ENCODE data around the gene TRAPPC14.

TRAPPC14 gene

DNA sequence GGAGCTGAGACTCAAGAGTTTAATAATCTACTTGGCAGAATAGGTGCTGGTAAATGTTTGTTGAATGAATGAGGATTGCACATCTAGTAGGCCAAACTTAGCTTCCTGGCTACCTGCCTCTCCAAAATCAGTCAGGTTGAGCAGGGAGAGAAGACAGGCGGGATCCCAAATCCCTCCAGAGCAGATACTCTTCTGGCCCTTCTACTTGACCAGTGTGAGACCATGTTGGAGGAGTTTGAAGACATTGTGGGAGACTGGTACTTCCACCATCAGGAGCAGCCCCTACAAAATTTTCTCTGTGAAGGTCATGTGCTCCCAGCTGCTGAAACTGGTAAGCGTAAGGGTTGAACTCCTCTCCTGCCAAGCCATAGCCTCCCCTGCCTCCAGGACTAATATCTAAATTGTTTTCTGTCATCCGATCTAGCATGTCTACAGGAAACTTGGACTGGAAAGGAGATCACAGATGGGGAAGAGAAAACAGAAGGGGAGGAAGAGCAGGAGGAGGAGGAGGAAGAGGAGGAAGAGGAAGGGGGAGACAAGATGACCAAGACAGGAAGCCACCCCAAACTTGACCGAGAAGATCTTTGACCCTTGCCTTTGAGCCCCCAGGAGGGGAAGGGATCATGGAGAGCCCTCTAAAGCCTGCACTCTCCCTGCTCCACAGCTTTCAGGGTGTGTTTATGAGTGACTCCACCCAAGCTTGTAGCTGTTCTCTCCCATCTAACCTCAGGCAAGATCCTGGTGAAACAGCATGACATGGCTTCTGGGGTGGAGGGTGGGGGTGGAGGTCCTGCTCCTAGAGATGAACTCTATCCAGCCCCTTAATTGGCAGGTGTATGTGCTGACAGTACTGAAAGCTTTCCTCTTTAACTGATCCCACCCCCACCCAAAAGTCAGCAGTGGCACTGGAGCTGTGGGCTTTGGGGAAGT is 34.0 kb downstream of the TRAPPC14 start:
- DNase-seq: no peak

DNA sequence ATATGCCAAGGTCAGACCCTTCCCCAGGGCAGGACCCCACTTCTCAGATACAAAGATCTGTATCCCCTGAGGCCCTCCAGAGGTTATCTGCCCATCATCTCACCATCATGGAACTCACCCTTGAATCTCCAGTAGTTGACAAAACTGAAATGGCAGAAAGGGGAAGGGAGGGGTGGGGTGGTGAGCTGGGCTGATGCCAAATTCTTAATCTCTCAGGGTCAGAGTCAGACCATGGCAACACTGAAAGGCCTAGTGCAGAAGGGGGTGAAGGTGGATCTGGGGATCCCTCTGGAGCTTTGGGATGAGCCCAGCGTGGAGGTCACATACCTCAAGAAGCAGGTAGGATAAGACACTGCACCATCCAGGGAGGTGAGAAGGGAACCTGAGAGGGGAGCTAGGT is 36.0 kb downstream of the TRAPPC14 start:
- DNase-seq: no peak

DNA sequence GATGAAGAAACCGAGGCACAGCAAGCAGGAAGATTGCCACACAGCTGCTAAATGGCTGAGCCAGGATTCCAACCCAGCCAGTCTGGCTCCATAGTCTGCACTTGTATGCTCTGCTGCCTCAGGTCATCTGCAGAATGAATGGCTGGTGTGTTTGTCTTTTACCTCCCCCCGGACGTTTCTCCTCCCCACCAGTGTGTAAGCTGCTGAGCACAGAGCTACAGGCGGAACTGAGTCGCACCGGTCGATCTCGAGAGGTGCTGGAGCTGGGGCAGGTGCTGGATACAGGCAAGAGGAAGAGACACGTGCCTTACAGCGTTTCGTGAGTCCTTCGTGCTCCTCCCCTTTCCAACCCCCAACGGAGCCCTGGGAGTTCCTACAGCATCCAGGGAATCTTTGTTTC is 36.5 kb downstream of the TRAPPC14 start:
- DNase-seq: no peak

DNA sequence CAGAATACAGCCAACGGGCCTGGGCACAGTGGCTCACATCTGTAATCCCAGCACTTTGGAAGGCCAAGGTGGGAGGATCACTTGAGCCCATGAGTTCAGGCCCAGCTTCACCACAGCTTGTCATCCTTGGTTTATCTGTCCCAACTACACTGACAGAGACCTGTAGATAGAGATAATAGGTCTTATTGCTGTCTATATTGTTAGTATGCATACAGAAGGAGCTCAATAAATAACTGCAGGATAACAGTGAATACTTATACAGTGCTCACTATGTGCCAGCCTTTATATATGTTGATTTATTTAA is 37.8 kb downstream of the TRAPPC14 start:
- no peak for DNase-seq

DNA sequence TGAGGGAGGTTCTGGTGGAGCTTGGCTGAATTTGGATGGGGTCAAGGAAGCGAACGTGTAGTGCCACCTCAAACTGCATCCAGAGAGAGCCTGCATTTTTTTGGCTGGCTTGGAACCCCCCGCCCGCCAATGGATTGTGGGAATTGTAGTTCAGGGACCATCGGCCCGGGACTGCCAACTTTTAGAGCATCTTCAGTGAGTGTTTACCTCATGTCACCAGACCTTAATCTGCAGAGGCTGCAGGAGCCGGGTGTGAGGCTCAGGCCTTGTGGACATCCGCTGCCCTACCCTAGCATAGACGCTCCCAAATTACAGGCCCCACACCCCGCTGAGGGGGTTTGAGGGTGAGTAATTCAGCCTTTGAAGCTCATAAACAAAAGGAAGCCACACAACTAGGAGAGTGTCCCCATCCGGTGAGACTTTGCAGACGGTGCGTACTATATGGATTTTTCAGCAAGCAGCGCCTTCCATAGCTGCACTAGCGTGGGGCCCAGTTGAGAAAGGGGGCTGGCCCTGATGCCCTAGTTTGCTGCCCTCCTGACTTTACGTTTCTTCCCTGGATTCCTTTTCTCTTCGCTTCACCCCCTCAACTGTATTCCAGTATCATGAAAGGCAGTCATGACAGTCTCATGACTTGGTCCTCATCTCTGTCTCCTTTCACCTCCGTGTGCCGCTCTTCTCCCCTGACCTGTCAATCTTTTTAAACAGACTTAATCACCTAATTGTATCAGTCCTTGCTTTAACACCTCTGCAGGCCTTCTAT is 38.4 kb downstream of the TRAPPC14 start:
- peak; percentile 76 for DNase-seq

DNA sequence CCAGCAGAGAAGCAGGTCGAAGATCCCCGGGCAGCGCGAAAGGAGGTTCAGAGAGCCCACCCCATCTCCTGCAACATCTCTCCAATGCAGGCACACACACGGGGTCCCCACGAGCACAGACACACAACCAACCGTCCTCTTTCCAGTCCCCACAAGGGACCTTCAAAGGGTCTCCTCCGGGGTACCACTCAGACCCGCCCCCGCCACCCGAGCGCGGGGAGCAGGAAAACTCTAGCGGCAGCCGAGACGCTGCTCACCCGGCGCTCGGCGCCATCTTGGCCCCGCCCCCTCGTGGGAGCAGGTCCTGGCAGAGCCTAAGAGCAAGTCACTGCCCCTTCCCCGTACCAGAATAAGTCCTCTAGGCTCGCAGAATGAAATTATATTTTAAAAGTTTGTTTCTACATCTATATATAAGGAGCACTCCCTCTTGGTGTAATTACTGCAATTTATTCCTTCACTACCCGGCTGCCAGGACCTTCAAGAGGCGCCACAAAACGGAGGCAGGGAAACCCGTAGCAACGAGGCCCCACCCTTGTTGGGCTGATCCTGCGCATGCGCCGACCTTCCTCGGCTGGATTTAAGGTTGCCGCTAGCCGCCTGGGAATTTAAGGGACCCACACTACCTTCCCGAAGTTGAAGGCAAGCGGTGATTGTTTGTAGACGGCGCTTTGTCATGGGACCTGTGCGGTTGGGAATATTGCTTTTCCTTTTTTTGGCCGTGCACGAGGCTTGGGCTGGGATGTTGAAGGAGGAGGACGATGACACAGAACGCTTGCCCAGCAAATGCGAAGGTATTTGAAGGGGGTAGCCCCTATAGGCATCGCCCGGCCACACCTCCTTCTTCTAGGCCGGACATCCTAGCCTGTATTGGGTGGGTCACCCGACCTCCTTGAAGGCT is 39.2 kb downstream of the TRAPPC14 start, which contains the start of the genes CNPY4 and TAF6:
TSS of gene CNPY4 (plus strand) at position 563 of the 898 bp plus-strand sequence. CDS start at position 674, 111 bp downstream.
TSS of gene TAF6 (minus strand) at position 287 of the 898 bp plus-strand sequence. CDS start 5,149 bp downstream, outside the sequence.
- DNase-seq: peak; percentile 95

DNA sequence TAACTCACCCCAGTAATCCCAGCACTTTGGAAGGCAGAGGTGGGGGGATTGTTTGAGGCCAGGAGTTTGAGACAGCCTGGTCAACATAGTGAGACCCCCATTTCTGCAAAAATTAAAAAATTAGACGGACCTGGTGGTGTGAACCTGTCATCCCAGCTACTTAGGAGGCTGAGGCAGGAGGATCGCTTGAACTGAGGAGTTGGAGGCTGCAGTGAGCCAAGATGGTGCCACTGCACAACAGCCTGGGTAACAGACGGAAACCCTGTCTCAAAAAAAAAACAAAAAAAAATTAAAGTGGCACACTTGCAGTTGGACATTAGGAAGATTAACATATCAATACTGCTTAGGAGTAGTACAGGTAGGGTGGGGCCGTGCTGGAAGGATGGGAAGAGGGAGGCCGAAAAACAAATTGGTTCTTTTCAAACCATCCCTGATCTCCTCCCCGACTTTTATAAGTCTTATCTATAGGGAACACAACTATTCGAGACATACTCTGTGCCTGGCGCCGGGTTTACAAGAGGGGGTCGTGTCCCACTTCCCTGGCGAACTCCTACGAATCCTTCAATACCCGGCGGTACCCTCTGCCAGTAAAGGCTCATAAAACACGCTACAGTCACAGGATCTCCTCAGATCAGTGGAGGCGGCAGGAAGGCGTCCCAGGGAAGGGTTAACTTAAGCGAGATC is 40.0 kb downstream of the TRAPPC14 start:
- no peak for DNase-seq

DNA sequence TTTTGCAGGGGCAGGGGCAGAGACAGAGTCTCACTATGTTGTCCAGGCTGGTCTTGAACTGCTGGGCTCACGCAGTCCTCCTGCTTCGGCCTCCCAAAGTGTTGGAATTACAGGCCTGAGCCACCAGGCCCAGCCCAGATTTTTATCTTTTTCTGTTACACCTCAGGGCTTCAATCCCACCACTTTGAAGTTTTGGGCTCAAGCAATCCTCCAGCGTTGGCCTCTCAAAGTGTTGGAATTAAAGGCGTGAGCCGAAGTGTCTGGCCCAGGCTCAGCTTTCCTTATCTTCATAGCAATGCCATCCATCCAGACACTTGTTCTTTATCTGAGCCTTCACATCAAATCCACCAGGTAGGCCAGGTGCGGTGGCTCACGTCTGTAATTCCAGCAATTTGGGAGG is 43.5 kb downstream of the TRAPPC14 start:
- no peak for DNase-seq

DNA sequence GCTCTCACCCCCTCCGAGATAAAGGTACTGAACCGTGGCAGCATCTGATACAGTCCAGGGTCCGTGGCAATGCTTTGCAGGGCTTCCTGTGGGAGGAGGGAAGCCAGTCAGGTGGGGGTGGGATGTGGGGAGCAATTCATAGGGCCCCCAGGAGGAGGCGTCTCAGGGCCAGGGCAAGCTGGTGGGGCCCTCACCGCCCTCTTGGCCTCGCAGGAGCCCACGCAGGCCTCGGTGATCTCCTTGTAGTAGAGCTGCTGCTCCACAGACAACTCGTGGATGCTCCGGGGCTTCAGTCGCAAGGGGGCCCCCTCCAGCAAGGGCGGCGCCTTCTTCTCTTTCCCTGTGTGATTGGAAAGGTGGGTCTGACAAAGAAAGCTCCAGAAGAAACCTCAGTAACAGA is 46.6 kb downstream of the TRAPPC14 start:
- DNase-seq: no peak

DNA sequence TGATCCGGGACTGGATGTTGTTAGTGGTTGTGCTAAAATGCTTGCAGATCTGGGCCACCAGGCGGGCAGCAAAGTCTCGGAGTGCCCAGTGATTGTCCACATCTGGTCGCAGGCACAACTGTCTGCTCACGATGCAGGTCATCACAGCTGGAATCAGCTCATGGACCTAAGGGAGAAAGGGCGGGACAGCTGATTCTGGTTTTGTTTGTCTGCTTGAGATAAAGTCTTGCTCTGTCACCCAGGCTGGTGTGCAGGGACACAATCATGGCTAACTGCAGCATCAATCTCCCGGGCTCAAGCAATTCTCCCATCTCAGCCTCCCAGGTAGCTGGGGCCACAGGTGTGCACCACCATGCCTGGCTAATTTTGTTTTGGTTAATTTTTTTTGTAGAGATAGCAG is 47.4 kb downstream of the TRAPPC14 start:
- DNase-seq: no peak

DNA sequence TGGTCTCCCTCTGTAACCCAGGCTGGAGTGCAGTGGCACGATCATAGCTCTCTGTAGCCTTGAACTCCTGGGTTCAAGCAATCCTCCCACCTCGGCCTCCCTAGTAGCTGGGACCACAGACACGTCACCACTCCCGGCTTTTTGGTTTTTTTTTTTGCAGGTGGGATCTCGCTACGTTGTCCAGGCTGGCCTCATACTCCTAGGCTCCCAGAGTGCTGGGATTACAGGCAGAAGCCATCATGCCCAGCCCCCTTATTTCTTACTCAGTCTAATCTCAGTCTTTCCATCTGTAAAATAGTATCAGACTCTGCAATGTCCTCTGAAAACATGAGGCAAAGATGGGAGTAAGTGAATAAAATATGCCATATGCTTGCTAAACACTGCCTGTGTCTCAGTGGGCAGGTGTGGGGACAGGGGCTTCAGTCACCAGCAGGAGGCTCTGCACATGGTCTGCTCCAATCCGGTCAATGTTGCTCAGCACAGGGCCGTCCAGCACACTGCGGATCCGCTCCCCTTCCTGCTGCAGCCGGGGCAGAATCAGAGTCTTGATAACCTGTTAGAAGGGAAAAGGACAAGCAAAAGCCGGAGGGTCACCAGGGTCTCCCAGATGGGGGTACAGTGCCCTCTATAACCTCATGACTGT is 48.9 kb downstream of the TRAPPC14 start:
- no peak for DNase-seq

DNA sequence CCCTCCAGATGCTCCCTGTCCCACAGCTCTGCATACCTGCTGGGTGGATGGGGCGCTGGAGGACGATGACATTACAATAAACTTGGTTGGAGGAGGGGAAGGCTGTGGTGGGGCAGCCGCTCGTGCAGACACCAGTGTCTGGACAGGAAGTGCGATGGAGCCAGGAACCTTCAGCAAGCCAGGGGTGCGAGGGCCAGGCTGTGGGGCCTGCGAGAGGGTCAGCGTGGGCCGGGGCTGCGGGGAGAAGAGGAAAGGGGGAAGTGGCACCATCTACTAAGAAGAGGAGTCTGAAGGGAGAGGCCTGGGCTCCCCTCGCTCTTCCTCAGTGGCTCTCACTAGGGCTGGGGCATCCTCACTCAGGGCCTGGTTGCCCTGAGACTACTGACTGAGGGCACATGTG is 50.6 kb downstream of the TRAPPC14 start:
- DNase-seq: no peak

DNA sequence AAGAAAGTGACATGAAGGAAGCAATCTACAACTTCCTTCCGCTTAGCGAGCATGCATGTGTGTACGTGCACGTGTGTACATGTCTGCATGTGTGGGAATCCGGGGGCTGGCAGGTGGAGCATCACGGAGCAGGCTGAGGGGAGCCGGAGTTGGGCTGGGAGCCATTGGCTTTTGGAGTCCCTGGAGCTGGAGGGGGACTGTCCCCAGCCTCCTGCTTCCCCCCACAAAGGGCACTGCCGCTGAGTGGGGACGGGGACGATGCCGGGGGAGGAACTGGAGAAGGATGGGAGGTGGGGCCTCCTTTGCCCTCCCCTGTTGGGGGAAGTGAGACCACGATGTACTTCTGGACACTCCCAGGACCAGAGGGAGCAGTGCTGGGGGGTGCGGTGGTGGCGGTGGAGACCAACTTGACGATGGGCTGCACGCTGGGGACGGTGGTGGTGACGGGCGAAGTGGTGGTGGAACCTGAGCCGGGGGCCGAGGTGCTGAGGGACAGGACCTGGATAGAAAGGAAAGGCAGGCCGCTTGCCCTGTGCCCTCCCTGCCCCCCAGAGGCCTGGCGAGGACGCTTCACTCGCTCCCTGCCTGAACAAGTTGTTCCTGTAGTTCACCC is 51.3 kb downstream of the TRAPPC14 start:
- no peak for DNase-seq

DNA sequence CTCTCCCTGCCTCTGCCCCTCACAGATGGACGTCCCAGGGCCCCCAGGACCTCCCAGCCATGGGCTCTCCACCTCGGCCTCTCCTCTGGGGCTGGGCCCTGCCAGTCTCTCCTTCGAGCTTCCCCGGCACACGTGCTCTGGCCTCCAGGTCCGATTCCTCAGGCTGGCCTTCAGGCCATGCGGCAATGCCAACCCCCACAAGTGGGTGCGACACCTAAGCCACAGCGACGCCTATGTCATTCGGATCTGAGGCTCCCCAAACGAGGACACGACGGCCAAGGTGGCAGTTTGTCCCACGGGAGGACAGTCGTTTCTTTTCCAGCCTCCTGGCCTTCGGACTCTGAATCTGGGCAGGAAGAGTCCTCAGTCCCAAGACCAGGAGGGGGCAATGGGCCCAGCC is 51.9 kb downstream of the TRAPPC14 start:
- DNase-seq: no peak

DNA sequence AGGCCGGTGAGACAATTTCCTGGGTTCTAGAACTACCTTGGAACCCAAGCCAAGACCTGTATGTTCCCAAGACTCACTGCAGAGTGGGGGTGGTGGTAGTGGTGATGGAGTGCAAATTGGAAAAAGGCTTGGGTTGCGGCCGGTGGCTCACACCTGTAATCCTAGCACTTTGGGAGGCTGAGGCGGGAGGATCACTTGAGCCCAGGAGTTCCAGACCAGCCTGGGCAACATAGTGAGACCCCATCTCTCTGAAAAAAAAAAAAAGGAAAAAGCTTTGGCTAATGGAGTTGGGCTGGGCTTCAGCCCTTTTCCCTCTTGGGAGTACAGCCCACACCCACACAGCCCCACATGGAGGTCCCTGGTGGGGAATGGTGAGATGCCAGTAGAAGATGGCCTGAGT is 53.0 kb downstream of the TRAPPC14 start:
- DNase-seq: no peak

Data from activated naive CD4-positive, alpha-beta T cell treated with Interleukin-2 at 50 U/mL for 16 hours (primary cell).